Fibroblast of pulmonary artery (primary cell): ENCODE results near the gene SRSF11.
"Not testable (repeated sequence)": the region's sequence is repeated elsewhere in the genome, so short reads cannot be mapped to it uniquely, and the experiment has no call there.

ENCODE experiments used
- DNase-seq: peaks from one replicate; pipeline ENCODE4 v3.0.0-alpha.2; 2010; ENCODE audit warnings: low read depth
- H3K4me3 ChIP-seq: replicated peaks from 2 replicates; pipeline ENCODE4 v1.5.1; 2011; ENCODE audit warnings: low read depth, mild to moderate bottlenecking, control low read depth, low read length, moderate library complexity
- TF ChIP-seq, protein P1 (sequence below): IDR thresholded peaks from 2 replicates; pipeline ENCODE4 v1.5.1; 2011; ENCODE audit warnings: mild to moderate bottlenecking, control low read depth, low read length, inconsistent platforms; ENCODE audit errors: missing control alignments

SRSF11 gene

DNA sequence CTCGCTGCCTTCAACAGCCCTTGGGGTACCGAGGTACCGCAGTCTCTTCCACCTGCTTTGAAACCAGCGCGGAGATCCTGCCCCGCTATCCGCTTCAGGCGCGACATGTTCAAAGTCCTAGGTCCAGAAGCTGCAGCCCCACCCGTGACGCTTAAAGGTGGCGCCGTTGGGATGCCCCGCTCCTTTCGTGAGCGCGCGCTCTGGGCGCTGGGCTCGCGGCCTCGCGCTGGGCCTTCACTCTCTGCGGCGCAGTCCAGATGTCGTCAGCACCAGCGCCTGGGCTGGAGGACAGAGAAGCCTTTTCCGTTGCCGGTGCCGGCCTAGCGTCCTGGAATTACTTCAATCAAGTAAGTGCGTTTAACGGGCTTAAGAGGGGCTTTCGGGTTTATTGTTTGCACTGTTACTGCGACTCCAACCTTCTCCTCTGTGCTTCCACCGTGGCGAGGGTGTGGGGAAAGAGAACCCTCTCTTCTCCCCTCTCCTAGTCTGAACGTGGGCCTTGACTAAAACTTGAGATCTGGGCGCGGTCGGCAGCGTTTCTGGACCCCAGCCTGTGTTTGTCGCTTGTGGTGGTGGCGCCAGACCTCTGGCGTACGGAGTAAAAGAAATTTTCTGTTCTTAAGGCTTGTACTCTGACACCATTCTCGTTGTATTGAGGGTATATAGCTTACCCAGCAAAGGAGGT is 15.6 kb upstream of the SRSF11 start, which contains the start of gene LRRC40:
Gene LRRC40, minus strand, starts transcription at position 146 of the 685 bp plus-strand sequence. Its CDS starts 39 bp downstream, at position 107.
- peak; percentile 96 for DNase-seq
- TF ChIP-seq, protein P1, sequence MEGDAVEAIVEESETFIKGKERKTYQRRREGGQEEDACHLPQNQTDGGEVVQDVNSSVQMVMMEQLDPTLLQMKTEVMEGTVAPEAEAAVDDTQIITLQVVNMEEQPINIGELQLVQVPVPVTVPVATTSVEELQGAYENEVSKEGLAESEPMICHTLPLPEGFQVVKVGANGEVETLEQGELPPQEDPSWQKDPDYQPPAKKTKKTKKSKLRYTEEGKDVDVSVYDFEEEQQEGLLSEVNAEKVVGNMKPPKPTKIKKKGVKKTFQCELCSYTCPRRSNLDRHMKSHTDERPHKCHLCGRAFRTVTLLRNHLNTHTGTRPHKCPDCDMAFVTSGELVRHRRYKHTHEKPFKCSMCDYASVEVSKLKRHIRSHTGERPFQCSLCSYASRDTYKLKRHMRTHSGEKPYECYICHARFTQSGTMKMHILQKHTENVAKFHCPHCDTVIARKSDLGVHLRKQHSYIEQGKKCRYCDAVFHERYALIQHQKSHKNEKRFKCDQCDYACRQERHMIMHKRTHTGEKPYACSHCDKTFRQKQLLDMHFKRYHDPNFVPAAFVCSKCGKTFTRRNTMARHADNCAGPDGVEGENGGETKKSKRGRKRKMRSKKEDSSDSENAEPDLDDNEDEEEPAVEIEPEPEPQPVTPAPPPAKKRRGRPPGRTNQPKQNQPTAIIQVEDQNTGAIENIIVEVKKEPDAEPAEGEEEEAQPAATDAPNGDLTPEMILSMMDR = no peak

GRCh38 chr1:70206833-70207232 is 14.3 kb upstream of the SRSF11 start:
- not testable (repeated sequence) for DNase-seq
- H3K4me3 ChIP-seq = peak overlapping the region; percentile 99

More for the DNA sequence above, 15.6 kb upstream of the SRSF11 start, which contains the start of gene LRRC40:
- peak within 1 kb of the TSS; percentile 99 for H3K4me3 ChIP-seq

DNA sequence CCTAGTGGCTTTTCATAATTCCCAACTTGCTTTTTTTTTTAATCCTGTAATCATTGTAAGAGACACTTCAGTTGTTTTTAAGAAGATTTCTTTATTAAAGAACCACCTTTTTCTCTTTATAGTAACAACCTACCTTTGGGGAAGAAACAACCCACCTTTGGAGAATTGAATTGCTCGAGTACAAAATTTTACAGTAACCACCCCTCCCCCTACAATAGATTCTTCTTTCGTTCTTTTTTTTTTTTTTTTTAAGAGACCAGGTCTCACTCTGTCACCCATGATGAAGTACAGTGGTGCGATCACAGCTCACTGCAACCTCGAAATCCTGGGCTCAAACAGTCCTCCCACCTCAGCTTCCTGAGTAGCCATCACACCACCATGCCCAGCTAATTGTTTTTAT is 13.7 kb upstream of the SRSF11 start:
- no peak for DNase-seq
- TF ChIP-seq, protein P1 = no peak
- no peak overlapping the region for H3K4me3 ChIP-seq

DNA sequence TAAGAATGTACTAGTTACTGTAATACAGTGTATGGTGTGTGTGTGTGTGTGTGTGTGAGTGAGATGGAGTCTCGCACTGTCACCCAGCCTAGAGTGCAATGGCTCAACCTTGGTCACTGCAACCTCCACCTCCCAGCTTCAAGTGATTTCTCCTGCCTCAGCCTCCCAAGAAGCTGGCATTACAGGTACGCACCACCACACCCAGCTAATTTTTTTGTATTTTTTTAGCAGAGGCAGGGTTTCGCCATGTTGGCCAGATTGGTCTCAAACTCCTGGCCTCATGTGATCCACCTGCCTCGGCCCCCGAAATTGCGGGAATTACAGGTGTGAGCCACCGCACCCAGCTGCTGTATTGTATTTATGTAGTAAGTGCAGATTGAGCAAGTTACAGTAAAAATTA is 12.9 kb upstream of the SRSF11 start:
- no peak for DNase-seq
- H3K4me3 ChIP-seq = no peak overlapping the region
- TF ChIP-seq, protein P1 = no peak

DNA sequence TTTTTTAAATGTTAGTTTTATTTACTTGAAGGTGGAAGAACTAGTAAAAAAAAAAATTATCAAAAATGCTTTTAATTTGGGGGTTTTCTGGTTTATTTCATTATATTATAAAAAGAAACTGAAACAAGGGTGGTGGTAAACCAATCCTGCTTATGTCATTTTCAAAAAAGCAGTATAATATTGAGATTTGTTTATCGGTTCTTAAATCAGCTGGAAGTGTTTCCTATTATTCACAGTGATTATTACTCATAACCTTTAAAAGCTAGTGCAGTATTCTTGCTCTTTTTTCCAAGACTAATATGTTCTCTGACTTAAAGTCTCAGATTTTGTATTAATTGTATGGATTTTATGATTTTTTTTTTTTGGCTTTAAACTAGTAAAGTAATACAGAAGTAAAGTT is 10.4 kb upstream of the SRSF11 start:
- DNase-seq = no peak
- H3K4me3 ChIP-seq = no peak overlapping the region
- TF ChIP-seq, protein P1 = no peak

DNA sequence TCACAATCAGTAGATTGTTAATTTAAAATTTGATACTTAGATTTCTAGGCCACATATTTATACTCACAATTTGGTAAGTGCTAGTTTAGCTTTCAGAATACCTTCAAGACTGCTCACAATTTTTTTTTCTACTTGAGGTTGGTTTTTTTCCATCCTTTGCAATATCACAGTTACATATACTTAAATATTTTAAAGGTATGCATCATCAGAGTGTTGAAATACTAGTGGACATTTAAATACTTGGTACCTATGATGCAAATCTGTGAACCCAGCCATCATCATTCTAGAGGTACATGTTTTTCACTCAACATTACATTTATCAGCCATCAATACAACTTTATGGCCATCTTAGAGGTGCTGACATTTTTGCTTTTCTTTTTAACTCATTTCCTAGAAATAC is 9.6 kb upstream of the SRSF11 start:
- no peak overlapping the region for H3K4me3 ChIP-seq
- no peak for DNase-seq
- TF ChIP-seq, protein P1 = no peak

GRCh38 chr1:70220015-70220414 is 1.2 kb upstream of the SRSF11 start:
- H3K4me3 ChIP-seq = no peak overlapping the region
- TF ChIP-seq, protein P1 = no peak
- no peak for DNase-seq
